Measurements from ENCODE around the gene YWHAQ.

GRCh38 chr2:9617296-9617695 is 13.5 kb downstream of the YWHAQ start:
- TF ChIP-seq, protein P1, sequence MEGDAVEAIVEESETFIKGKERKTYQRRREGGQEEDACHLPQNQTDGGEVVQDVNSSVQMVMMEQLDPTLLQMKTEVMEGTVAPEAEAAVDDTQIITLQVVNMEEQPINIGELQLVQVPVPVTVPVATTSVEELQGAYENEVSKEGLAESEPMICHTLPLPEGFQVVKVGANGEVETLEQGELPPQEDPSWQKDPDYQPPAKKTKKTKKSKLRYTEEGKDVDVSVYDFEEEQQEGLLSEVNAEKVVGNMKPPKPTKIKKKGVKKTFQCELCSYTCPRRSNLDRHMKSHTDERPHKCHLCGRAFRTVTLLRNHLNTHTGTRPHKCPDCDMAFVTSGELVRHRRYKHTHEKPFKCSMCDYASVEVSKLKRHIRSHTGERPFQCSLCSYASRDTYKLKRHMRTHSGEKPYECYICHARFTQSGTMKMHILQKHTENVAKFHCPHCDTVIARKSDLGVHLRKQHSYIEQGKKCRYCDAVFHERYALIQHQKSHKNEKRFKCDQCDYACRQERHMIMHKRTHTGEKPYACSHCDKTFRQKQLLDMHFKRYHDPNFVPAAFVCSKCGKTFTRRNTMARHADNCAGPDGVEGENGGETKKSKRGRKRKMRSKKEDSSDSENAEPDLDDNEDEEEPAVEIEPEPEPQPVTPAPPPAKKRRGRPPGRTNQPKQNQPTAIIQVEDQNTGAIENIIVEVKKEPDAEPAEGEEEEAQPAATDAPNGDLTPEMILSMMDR (IDR thresholded peaks at IDR 0.05) = no peak
- no peak for TF ChIP-seq ZFX (IDR thresholded peaks at IDR 0.05; ENCODE audit: borderline replicate concordance)

Measured in 22Rv1 (cell line).